ENCODE data around the gene CCL26.
"Not testable (repeated sequence)": the region's sequence is repeated elsewhere in the genome, so short reads cannot be mapped to it uniquely, and the experiment has no call there.

The CCL26 gene

DNA sequence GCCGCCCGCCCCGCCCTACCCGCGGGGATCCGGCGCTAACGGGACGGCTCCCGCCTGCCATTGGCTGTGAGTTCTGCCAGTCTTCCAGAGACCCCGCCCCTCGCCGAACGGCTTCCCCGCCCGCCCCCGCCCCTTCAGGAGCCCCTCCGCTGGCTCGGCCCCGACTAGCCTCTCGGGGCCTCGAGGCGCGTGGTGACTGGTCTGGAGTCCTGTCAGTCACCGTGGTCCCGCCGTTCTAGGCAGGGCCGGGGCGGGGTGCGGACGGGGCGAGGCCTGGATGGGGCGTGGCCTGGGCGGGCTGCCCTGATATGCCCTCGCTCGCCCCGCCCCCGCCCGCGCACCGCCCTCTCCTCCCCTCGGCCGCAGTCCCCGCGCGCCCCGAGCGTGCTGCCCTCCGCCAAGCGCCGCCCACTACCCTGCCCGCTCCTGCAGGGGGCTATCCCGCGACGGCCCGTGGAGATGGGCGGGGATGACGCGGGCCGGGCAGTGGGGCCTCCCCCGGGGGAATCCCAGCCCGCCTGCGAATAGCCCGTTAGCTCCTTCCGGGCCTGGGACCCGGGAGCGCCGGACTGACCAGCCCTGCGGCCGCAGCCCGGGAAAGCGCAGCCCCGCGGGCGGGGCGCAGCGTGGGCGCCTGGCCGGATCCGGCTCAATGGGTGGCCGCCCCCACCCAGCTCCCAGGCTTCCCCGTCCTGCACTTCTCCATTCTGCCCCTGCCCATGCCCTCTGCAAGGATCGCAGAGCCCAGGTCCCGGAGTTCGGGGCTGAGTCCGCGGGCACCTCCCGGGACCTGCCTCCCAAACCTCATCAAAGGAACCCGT lies 32.8 kb downstream of the CCL26 start:
- peak; percentile 99 for DNase-seq (ENCODE audit: low read depth in 2 of 2)

DNA sequence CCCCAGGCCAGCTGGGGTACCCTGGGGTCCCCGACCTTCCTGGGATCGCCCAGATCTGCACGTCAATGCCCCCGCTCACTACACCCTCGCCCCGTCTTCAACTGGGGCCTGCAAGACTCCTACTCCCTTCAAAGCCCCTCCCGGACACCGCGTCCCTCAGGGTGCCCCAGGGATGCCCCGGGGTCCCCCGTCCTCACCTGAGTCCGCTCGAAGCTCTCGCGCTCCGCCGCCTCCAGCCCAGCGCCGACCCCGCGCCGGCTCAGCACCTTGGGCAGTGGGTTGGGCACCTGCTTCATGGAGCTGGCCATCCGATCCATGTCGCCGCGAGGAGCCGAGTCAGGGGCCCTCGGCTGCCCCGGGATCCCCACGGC lies 33.4 kb downstream of the CCL26 start, which contains the start of gene HIP1:
HIP1 (minus strand) TSS at position 338 of the 371 bp plus-strand sequence; CDS start at position 317, 21 bp downstream.
- no peak for DNase-seq (ENCODE audit: low read depth in 2 of 2)

DNA sequence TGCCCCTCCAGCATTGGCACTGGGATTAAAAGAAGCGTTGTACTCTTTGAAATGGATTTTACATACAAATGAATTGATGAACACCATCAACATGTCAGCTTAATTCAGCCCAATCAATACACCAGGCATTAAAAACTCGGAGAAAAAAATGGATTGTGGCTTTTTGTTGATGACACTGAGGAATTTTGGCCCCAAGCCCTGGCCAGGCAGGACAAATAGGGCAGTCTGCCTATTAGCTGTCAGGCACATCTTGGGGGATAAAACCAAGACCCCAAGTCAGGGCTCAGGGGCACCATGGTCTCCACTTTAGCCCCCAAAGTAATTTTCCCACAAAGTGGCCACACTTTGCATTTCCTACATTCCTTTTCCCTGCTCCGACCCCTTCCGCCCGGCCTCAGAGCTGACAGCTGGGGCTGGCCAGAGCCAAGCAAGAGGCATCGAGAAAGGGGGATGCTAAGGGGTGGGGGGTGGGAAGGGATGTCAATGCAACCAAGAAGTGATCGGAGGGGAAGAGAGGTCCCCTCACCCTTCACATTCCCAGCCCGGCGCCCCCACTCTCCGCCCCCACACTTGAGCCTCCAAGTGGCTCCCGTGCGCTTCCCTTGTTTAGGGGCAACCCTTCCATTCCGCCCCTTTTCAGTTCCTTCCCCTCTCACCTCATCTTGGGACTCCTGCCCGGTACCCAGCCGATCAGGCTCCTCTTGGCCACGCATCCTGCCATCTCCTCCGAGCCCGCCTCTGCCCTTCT lies 34.0 kb downstream of the CCL26 start:
- DNase-seq (ENCODE audit: low read depth in 2 of 2), result no peak

DNA sequence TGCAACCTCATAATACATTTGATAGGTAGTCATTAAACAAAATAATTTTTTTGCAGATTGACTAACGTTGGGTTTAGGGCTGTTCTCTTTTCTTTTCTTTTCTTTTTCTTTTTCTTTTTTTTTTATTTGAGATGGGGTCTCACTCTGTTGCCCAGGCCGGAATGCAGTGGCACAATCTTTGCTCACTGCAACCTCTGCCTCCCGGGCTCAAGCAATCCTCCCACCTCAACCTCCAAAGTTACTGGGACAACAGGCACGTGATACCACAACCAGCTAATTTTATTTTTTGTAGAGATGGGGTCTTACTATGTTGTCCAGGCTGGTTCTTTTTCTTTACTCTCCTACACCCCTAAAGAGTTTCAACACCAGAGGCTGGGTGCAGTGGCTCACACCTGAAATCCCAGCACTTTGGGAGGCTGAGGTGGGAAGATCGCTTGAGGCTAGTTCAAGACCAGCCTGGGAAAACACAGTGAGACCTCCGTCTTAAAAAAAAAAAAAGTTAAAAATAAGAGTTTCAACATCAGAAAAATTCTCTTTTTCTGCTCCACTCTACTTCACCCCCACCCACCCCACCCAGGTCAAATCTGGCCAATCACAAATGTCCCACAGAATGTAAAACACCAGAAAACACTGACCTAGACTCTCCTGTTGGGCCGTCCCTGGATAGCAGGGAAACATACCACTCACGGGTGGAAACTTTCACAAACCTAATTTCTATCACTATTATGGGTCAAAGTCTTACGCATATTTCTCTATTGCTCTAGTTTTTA lies 36.2 kb downstream of the CCL26 start:
- DNase-seq (ENCODE audit: low read depth in 2 of 2), result no peak

DNA sequence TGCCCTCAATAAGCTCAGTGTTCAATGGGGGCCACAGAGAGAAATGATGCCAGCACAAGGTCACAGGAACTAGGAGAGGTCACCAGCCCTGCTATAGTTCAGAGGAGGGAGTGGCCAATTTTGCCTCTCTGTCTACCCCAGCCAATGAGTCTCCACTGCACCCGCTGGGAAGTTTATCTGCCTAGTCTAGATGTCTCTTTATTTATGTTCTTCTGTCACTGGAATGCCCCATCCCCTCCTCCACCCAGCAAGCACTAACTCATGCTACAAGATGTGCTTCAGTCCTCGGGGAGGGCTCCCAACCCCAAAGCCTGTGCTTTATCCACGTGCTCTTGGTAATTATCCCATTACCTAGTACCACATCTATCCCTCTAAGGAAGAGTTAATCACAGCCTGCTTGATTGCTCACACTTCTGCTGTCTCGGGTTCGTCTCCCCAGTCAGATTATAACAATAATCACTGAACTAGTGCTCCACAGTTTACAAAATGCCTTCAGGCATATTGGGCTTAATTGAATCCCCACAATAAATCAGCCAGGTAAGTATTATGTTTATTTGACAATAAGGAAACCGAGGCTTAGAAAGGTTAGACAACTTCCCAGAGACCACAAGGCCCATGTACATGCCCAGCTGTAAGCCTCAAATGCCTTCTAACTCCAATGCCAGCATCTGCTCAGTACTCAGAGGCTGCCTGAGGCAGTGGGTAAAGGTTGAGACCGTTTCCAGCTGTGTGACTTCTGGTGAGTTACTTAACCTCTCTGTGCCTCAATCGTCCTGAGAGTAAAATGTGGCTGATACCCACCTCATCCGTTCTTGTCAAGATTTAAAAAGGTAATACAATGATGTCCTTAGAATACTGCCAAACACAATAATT lies 37.2 kb downstream of the CCL26 start:
- DNase-seq (ENCODE audit: low read depth in 2 of 2), result no peak

DNA sequence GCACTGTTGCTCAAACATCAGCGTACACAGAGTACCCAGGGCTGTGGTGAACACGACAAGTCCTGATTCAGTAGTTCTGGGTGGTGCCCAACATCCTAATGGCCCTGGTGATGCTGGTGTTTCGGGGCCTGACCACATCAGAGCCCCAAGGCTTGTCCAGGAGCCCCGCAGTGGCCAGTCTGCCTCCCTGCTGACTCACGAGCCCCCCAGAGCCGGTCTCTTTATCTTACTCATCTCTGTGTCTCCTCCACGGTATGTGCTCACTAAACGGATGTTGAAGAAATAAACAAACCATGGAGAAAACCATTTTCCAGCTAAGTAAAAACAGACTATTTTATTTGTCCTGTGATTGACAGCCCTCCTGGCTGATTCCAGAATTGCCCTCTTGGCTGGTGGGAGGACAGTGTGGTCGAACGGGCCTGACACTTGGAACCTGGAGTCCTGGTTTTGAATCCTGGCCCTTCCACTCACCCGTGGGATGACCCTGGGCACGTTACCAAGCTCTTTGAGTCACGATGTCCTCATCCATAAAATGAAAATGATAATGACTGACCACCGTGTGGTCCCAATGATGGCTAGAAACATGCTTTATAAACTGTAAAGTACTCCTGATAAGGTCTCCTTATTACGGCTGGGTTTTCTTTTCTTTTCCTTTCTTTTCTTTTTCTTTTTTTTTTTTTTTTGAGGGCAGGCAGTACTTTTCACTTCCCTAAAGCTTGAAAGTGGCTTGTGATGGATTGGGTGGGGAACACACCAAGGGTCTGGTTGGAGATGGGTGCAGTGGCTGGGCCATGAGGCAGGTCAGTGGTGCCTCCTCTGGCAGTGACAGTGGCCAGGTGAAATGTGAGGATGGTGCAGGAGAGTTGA lies 39.0 kb downstream of the CCL26 start:
- no peak for DNase-seq (ENCODE audit: low read depth in 2 of 2)

DNA sequence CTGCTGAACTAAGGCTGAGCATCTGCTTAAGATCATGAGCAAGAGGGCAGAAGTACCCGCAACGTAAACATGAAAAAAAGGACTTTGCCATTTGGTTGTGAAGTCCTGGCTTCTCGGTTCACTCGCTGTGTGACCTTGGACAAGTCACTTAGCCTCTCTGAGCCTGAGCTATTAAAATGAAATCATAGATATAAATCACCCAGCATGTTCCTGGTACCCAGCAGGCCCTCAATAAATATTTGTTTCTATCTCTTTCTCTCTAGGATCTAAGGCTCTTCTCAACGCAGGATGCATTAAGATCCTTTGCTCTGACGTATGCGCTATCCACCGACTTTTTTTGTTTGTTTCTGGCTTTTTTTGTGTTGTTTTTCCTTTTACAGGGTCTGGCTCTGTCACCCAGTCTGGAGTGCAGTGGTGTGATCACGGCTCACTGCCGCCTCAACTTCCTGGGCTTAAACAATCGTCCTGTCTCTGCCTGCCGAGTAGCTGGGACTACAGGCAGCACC lies 39.9 kb downstream of the CCL26 start:
- no peak for DNase-seq (ENCODE audit: low read depth in 2 of 2)

DNA sequence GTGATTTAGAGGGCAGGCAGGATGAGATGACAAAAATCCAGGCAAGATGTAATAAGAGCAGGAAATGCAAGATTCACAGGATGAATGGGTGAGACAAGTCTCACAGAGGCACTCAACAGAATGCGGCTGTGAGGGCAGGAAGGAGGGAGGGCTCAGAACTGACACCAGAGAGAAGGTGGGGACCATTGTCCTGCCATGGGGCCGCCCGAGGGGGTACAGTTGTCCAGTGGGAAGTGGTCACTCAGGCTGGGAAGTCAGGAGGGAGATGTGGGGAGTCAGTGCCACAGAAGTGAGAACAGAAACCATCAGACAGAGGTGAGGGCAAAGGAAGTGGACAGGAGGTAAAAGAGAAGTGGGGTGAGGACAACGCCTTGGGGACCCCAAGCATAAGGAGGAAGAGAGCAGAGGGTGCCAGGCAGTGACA lies 42.1 kb downstream of the CCL26 start:
- DNase-seq (ENCODE audit: low read depth in 2 of 2), result no peak

DNA sequence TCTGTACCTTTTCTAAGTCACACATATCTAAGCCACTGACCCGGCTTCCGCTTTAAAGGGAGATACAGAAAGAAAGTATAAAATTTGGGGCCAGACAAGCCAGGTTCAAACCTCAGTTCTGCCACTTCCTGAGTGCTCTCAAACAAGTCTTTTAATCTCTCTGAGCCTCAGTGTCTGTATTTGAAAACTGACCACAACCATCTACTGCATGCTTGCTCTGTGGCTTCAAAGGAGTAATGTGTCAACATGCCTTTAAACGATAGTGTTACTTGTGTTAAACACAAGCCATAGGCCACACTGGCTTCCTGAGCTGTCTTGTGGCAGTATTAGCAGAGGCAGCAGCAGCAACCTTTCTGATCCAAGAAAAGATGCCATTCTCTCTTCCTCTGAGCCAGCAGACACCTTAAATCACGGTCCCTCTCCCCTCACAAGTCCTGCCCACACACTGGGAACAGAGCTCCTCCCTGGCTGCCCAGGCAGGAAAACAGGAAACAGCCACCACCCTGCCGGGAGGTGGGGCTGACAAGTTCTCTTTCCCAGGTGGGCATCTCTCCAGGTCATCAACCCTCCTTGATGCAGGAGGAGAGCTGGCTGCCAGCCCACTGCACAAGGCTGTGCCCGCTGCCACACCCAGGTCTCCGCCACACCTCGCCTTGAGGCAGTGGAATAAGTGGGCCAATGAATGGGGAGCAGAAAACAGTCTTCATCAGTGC lies 44.0 kb downstream of the CCL26 start:
- DNase-seq (ENCODE audit: low read depth in 2 of 2), result no peak

DNA sequence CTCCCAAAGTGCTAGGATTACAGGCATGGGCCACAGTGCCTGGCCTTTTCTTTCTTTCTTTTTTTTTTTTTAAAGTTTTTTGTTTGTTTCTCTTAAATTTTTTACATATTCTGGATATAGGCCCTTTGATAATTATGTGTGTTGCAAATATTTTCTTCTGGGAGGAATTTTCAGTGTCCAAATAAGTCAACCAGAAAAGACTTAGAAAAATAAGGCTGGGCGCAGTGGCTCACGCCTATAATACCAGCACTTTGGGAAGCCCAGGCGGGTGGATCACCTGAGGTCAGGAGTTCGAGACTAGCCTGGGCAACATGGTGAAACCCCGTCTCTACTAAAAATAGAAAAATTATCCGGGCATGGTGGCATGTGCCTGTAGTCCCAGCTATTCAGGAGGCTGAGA lies 44.7 kb downstream of the CCL26 start:
- not testable (repeated sequence) for DNase-seq (ENCODE audit: low read depth in 2 of 2)

DNA sequence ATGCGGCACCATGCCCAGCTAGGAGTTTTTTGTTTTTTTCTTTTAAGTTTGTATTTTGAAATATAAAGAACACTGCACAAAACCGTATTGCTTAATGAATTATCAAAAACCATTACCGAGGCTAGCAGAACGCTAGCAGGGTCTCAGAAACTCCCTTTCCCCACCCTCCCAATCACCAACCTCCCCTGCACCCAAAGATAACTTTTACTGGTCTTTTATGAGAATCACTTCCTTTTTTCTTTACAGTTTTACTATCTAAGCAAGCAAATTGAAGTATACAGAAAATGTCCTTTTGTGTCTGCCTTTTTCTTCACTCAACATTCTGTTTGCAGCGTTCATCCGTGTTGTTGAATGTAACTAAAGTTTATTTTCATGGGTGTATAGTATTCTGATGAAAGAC lies 46.7 kb downstream of the CCL26 start:
- DNase-seq (ENCODE audit: low read depth in 2 of 2), result no peak

DNA sequence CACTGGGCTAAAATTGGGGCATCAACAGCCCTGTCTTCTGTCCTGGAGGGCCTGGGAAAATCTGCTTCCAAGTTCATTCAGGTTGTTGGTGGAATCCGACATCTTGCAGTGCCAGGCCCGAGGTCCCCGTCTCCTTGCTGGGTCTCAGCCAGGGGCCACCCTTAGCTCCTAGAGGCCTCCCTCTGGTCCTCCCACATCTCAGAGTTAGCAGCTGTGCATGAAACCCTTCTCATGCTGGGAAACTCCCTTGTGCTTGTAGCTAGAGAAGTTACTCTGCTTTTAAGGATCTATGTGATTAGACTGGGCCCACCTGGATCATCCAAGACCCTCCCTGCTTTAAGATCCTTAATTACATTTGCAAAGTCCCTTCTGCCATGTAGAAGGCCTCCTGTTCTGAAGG lies 48.6 kb downstream of the CCL26 start:
- no peak for DNase-seq (ENCODE audit: low read depth in 2 of 2)

DNA sequence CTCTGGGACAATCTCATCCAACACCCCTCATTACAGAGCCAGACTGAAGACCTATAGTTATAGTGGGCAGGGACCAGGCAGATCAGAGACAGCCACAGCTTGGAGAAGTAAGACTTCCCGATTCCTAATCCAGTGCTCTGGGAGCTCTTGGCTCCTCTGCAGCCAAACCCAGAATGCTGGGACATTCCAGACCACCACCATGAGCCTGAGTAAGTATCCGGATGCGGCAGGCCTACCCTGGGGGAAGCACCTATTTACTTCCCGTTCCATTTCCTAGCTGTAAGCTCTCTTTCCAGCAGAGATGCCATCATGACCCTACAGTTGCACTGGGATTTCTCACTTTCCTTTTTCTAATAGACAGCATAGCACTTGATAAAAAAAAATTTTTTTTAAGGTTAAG lies 49.6 kb downstream of the CCL26 start:
- no peak for DNase-seq (ENCODE audit: low read depth in 2 of 2)

DNA sequence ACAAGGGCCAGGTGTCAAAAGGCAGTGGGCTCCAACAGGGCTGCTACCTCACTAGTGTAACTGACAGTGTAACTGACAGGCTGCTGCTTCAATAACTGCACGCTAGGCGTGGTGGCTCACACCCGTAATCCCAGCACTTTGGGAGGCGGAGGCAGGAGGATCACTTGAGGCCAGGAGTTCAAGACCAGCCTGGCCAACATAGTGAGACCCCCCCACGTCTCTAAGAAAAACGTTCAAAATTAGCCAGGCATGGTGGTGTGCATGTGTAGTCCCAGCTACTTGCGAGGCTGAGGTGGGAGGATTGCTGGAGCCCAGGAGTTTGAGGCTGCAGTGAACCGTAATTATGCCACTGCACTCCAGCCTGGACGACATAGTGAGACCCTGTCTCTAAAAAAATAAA lies 50.1 kb downstream of the CCL26 start:
- DNase-seq (ENCODE audit: low read depth in 2 of 2), result not testable (repeated sequence)

DNA sequence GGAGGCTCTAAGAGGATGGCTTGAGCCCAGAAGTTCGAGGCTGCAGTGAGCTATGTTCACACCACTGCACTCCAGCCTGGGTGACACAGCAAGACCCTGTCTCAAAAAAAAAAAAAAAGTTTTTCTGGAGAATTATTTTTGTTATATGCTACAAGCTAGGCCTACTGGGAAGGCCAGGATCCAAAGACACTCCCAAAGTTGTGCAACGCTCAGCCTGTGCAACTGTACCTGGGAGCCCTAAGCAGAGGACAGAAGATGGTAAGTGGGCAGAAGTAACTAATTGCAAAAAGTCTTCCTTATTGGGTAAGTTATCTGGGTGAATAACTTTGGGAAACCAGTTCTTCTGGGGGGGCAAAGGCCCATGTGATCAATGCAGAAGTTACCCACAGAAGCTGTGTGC lies 50.6 kb downstream of the CCL26 start:
- no peak for DNase-seq (ENCODE audit: low read depth in 2 of 2)

DNA sequence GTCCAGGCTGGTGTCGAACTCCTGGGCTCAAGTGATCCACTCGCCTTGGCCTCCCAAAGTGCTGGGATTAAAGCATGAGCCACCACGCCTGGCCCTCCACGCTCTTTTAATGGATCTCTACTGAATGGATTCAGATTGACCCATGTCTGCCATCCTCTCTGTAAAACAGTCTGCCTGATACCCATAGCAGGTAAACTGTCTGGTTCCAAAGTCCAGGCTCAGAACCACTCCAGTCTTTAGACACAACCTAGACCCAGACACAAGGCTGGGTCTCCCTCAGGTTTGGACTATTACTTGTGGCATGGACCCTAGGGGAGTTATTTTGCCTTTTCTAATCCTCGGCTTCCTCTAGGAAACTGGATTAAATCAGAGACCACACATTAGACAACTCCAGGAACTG lies 52.4 kb downstream of the CCL26 start:
- DNase-seq (ENCODE audit: low read depth in 2 of 2), result no peak

Measured in stimulated activated CD8-positive, alpha-beta memory T cell treated with anti-CD3 and anti-CD28 coated beads, Interleukin-15, amount 100 ng/mL, for 48 hours (primary cell).